Measurements from ENCODE around the gene REV3L.
"Not testable (repeated sequence)": the region's sequence is repeated elsewhere in the genome, so short reads cannot be mapped to it uniquely, and the experiment has no call there.

REV3L gene

DNA sequence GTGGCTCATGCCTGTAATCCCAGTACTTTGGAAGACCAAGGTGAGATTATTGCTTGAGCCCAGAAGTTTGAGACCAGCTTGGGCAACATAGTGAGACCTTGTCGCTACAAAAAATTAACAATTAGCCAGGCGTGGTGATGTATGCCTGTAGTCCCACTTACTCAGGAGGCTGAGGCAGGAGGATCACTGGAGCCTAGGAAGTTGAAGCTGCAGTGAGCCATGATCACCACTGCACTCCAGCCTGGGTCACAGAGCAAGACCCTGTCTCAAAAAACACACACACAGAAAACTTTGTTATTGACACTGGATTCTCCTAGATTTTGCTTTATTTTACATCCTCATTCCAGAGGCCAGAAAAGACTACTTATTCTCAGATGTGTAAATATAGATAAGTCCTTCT is 9.5 kb upstream of the REV3L start:
- DNase-seq (ENCODE audit: low read depth) = no peak

DNA sequence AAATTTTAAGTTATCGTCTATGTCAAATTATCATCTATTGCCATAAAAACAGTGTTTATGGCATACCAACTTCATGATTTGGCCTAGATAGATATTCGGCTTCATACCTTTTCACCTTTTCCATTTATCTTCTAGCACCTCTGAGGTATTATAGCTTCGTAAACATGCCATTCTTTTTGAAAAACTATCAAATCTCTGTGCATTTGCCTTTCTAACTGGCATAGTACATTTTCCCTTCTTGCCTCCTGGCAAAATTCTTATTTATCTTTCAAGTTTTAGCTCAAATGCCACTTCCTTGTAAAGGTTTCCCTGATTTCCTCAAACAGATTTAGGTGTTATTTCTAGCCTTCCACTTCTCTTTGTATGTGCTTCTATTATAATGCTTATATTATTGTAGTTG is 7.0 kb upstream of the REV3L start:
- DNase-seq (ENCODE audit: low read depth) = no peak

DNA sequence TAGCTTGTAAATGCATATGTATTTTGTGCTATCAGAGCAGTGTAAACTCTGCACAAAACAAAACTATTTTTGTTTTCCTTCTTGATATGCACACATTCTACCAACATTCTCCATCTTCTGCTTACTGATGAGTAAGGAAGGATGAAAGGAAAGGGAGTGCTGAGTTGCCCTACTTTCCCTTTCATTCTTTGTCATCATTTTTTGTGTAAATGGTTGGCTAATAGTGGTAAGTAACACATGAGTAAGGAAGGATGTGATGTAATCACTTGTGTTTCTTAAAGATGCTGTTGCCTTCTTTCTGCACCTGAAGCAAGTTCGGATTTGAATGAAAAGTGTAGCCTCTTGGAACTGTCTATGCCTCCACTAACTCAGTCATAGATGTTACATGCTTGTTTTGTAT is 4.6 kb upstream of the REV3L start:
- DNase-seq (ENCODE audit: low read depth) = no peak

DNA sequence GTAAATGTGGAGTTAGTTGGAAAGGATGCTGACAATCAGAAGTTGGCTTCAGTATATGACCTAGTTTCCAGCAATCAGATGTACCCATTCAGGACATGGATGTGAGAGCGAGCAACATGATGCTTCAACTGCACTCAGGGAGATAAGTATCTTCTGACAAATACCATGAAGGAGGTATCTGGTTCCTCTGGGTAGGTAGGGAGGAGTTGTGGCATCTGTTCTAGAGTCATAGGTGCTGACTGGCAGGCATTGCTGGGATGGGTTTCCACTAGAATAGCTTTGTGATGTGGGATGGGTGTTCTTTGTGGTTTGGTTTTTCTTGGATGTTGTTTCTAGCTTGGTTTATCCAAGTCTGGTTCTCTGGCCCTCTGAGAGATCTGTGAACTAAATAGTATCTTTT is 3.9 kb upstream of the REV3L start:
- DNase-seq (ENCODE audit: low read depth) = no peak

DNA sequence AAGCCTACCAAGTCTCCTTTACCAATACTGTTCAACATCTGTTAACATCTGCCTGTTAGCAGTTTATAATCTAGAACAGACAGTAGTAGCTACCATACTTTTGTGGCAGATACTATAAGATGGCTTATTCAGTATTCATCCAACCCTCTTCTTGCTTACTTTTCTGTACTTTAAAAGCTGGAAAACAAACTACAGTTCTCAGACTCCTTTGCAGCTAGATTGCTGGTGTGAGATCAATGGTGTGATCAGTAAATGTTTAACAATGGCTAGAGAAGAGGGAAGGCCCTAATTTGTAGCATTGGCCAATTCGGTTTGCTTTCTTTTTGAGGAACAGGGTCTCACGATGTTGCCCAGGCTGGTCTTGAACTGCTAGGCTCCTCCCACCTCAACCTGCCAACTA is 3.5 kb upstream of the REV3L start:
- DNase-seq (ENCODE audit: low read depth) = no peak

DNA sequence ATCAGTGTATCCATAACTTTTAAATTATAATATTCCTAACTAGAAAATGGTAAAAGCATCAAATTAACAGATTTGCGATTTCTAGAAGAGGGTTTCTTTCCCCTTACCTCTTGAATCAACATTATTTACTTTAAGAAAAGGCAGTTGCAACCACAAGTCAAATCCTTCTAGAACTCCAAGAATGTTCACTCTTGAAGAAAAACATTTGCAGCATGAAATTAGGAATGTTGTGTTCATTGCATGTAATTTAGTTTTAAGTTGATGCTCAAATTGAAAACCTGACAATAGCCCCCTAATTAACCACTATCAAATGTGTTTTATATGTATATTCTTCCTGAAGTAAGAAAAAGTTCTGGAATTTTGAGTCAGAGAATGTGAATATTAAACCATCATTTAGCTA is 2.3 kb upstream of the REV3L start:
- no peak for DNase-seq (ENCODE audit: low read depth)

DNA sequence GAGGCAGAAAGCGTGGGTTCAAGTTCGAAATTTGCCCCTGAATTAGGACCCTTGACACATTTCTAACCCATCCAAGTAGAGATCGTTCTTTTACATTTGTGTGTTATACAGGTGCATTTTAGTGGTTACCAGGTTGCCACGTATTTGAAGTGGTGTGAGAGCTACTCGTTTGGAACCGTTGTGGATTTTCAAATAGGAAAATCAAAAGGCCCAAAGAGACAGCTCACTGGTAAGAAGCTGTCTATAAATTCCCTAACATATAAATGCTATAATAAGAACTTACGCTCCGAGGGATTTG is 1.6 kb upstream of the REV3L start:
- no peak for DNase-seq (ENCODE audit: low read depth)

DNA sequence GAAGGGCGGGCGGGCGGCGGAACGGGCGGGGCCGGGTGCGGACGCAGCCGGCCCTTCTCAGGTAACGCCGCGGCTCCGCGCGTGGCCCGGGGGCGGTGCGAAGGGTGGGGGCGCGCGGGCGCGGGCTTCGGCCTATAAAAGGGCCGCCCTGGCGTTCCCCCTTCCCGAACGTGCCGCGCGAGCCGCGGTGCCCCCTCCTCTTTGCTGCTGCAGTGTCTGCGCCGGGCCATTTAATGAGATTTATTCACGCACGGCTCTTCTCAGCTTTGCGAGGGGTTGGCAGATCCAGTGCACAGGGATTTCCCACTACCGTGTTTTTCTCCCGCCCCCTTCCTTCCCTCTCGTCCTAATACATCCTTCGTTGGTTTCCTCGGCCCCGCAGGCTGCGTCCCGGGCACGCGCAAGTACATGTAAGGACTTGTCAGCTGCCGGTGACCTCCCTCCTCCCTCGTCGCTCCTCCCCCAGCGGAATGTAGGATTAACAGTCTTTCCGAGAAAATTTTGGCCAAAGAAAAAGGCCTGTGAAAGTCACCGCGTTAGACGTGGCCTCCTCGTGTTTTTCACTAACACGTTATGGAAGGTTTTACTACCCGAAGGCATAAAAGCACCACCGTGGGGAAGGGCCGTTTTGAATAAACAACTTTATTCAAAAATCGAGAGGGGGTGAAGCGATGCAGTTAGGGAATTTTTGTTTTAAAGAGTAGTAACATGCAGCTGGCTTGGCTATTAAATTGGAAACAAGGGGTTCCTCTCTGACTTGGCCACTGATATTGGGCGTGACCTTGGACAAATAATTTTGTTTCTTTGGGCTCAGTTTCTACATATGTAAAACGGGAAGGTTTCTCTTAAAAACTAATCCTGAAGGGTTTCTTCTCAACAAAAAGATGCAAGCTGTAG is 966 bp upstream of the REV3L start:
- peak; percentile 76 for DNase-seq (ENCODE audit: low read depth)

DNA sequence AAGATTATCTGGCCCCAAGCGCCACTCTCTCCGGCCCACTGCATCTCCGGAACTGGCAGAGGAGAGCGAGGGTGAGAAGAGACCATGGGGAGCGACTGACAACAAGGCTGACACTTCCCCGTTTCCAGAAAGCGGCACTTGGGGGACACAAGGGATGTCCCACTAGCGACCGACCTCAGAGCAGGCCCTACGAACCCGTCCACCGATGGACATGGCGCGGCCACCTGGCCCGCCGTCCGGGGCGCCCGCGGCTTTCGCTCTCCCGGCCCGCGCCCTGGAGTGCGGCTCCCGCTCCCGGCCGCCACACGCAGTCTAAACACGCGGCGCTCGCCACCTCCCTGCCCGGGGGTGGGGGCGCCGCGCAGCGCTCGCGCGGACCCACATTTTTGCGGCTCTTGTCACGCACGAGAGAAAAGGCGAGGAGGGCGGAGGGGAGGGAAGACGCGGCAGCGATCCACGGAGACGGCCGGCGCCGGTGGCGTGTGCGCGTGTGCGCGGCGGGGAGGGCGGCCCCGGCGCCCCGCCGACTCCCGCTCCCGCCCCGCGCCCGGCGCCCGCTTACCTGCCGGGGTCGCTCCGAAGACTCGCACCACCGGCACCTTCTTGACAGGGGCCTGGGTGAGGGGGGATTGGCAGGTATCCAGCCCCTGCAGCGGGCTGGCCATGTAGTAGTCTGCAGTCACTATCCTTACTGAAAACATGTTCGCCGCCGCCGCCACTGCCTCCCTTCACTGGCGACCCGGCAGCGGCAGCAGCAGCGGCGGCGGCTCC is 645 bp downstream of the REV3L start:
- DNase-seq (ENCODE audit: low read depth) = peak; percentile 39

DNA sequence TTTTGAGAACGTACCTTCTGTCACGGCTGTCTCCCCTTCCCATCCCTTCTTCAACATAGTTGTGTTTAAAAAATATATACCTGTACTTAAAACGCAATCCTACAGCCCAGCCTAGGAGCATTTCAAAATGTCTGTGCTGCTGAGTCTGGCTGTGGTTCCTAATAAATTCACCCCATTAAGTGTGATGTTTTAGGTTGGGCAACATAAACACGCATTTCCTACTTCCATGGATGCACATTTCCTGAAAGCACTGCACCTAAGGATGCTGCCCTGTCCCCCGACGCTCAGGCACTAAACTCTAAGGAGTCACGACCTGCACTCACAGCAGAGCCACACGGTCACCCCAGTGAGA is 1.2 kb downstream of the REV3L start:
- no peak for DNase-seq (ENCODE audit: low read depth)

DNA sequence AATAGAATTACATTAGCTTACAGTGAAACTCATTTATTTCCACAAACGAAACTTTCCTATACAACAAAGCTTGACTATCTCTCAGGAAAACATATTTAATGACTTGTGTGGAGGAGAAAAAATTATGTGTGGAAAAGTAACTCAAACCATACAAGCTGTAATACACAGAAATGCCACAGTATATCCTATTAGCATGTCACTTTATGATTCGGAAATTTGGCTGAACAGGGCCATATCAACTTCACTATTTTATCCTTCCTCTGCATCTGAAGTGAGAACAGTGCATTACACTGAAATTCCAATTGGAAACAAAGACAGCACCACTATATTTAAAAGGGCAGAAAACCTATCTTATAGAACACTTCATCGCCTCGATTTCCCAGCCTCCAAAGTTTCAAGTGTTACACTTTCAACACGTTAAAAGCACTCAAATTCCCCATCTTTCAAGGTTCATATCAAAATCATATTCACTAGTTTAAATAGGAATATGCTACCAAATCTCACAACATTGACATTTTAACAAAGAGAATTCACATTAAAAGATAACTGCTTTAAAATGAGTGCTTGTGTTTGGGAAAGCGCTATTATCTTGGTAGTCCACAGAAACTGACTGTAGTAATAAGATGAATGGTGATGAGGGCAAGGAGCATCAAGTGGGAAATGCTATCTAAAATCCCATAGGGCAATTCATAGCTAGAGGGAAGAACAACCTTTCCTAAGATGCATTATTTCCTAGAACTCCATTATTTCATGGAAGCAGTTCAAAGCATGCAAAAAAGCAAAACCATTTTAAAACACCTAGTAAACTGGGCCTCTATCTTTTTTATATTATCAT is 1.8 kb downstream of the REV3L start:
- no peak for DNase-seq (ENCODE audit: low read depth)

DNA sequence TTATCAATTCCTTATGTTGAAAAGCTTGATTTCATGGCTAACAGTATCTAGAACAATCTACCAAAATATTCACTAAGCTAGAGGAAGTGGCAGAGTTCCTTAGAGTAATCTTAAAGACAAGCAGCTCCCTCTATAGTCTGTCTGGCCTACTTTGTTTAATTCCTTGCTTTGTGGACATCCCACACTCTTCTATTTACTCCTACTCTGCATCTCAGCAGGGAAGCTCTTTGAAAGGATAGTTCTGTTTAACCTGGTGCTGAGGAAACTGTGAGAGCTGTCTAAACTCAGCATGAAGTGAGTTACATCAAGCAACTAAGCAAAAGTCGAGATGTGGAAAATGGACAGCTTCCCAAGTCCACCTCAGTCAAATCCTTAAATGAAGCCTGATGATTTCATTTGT is 4.3 kb downstream of the REV3L start:
- DNase-seq (ENCODE audit: low read depth) = no peak

DNA sequence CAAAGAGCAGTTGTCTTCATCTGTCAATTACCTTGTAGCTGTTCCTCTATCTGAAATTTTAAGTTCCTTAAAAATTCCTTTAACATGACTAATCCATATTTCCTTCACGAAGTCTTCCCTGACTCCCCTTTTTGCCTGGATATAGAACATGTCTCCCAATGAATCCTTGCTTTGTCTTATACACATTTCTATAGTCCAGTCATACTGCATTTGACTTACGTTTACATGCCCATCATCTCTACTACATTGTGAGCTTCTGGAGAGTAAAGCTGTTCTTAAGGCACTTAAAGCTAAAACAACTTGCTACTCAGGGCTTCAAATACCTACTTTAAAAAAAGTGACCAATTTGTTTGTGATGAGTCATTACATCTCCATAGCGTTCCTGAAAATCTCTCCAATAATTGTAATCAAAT is 4.9 kb downstream of the REV3L start:
- DNase-seq (ENCODE audit: low read depth) = no peak

DNA sequence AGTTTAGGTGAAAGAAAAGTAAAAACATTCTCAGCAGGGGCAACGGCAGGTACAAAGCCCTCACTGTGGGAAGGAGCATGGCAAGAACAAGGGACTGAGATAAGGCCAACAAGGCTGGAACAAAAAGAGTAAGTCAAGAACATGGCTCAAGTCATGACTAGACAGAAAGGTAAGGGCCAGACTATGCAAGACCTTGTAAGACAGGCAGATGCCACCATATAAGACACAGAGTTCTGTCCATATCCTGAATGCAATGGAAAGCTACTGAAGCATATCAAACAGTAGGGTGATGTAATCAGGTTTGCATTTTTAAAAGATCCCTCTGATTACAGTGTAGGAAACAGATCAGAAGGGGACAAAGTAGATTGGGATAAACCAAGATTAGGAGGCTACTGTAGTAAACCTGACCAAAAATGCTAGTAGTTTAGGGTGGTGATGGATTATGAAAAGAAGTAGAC is 5.5 kb downstream of the REV3L start:
- no peak for DNase-seq (ENCODE audit: low read depth)

DNA sequence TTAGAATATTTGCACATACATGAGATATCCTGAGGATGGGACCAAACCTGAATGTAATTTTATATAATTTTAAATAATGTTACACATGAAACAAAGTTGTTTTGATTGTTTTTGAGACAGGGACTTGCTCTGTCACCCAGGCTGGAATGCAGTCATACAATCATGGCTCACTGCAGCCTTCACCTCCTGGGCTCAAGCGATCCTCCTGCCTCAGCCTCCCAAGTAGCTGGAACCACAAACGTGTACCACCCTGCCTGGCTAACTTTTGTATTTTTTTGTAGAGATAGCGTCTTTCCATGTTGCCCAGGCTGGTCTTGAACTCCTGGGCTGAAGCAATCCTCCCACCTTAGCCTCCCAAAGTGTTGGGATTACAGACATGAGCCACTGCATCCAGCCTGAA is 7.0 kb downstream of the REV3L start:
- DNase-seq (ENCODE audit: low read depth) = not testable (repeated sequence)

DNA sequence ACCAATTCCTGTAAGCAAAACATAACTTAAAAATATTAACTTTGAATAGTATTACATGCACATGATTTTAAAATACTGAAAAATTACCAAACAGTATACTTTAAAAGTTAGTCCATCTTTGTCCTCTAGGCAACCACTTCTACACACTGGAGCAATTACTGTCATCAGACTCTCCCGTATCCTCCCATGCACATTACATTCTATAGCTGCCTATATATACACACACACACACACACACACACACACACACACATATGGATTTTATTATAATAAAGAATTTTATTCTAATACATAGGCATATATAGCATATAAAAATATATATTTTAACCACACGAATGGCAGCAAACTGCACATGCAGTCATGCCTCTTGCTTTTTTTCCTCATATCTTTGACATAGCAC is 8.2 kb downstream of the REV3L start:
- DNase-seq (ENCODE audit: low read depth) = no peak

DNA sequence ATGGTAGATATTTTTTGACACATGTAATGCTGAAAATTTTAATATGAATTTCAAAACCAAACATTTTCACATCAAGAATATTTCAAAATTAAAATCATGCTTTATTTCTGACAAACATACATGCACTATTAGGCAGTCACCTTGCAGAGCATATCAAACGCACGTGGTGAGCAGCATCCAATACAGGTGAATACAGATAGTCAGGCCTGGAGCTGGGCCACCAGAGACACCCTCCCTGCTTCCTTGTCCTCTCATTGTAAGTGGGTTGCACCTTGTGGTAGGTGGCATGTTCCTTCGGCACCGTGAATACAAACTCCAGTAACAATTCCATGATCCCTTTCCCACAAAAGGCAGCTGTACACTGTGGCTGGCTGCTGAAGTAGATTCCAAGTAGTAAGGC is 8.9 kb downstream of the REV3L start:
- DNase-seq (ENCODE audit: low read depth) = no peak

DNA sequence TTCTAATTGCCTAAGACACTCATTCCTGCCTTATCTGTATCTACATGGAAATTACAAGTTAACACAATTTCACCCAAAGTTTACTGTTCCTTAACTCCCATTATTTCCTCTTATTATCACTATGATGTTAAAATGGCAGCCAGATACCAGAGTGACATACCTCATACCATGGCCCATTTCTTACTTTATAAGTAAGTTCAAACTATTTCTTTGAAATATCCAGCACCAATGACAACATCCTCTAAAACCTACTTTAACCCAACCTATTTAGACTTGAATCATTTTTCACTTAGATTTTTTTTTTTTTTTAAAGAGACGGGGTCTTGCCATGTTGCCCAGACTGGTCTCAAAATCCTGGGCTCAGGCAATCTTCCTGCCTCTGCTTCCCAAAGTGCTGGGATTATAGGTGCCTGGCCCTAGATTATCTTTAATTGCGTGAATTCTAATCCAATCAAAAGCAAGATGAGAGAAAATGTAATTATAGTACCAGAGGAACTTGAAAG is 10.0 kb downstream of the REV3L start:
- DNase-seq (ENCODE audit: low read depth) = no peak

DNA sequence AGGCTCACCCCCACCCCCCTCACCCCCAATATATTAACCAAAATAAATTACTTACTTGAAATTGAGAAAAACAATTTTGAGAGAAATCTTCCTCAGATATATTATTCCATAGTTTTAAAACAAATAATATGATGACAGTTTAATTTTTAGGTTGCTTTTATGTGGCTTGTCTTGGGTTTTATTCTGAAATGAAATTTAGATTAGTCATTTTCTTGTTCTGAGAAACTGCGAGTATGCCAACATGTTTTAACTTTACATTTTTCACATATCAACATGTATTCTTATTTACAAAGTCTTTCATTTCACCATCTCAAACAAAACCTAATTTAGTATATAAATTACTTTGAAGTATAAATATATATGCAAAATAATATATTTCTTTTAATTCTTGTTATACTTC is 11.1 kb downstream of the REV3L start:
- DNase-seq (ENCODE audit: low read depth) = no peak

DNA sequence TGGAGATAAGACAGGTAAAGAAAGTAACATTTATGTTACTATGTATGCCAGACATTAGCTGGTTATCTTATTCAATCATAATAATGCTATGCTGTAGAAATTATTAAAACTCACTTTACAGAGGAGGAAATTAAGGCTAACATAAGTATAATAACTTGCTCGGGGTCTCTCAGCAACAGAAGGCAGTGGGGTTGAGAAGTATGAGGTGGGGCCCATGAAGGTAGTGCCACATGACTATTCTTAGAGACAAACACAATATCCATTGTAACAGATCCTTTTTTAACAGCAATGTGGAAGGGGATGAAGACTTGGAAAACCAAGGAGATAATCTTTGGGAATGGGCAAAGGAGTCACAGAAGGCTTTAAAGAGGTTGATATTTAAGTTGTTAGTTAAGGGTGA is 11.5 kb downstream of the REV3L start:
- DNase-seq (ENCODE audit: low read depth) = no peak

DNA sequence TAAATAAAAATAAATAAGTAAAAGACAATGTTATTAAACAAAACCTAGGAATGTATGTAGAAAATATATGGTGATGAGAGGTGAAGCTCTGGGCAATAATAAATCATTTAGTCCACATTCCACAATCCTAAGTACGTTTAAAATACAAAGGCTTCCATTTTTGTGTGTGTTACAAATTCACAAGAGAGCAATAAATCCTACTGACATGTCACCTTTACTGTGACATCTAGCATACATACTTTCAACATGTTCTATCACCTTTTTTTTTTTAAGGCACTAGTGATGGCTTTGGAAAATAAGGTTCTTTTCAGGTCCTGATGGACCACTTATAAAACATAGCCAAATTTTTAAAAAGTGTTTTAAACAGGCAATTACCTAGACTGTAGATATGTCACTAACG is 12.0 kb downstream of the REV3L start:
- DNase-seq (ENCODE audit: low read depth) = no peak

DNA sequence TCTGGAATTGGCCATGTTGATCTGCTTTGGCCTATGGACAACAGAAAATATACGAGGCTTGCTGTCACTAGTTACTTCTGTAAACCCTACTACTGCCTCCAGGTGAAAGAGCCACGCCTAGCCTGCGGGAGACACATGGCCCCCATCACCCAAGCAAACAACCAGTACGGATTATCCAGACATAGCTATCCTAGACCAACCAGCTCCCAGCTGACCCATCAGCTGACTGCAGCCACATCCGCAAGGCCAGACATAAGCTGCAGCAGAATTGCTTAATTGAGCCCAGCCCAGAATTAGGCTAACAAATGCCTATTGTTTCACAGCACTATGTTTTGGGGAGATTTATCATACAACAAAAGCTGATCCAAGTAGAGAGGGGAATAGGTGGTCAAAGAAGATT is 13.5 kb downstream of the REV3L start:
- no peak for DNase-seq (ENCODE audit: low read depth)

All from T follicular helper cell (primary cell).